Midbrain (tissue), 1 donor: ENCODE results near the gene MFSD6.

Experiments
- DNase-seq: peaks from one replicate; lab custom pipeline; 2025; lab: John Stamatoyannopoulos, UW

MFSD6 gene

DNA sequence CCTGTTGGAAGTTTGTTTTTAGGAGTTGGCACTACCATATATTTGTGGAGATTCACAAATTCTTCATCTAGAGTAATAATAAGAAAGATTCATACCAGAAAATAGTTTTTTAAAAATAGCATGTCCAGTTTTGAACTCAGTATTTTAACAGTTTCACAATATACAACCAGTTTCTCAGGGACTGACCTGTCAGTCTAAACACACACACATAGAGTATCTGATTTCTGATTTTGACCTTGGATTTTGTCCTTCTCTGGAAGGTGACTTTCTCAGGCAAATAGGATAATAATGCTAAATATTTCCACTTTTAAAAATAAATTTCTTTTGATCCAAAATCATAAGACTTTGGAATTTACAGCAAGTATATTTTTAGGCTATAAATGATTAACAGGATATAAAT lies 32.0 kb downstream of the MFSD6 start:
- no peak for DNase-seq

DNA sequence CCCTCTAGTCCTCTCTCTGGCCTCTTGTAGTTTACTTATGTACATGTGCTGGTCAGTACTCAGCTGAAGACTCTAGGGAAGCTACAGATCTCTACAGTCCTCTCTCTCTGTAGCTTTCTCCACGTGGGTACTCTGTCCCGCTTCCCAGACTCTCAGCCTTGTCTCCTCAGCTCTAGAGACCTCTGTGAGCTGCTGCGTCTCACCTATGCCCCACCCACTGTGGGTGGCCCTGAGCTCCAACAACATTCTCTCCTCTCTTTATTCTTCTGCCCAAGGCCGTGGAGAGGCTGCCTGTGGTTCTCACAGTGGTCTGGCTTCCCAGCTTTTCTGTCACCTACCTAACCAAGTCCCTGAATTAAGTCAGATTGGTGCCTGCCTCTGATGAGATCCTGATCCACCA lies 33.4 kb downstream of the MFSD6 start:
- DNase-seq = no peak

DNA sequence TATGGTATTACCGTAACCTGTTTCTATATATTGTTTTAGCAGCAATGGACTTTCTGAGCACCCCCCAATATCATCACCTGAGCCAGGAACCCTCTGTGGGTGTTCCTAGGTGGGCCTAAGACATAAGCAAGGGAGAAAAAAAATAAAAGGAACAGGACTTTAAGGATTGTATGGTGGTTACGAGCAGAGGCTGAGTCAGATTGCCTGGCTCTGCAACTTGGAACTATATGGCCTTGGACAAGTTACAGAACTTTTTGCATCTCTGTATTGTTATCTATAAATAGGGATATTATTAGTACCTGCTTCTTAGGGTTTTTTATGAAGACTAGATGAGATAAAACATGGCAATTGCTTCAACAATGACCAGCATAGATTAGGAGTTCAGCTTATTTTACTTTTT lies 34.9 kb downstream of the MFSD6 start:
- no peak for DNase-seq

DNA sequence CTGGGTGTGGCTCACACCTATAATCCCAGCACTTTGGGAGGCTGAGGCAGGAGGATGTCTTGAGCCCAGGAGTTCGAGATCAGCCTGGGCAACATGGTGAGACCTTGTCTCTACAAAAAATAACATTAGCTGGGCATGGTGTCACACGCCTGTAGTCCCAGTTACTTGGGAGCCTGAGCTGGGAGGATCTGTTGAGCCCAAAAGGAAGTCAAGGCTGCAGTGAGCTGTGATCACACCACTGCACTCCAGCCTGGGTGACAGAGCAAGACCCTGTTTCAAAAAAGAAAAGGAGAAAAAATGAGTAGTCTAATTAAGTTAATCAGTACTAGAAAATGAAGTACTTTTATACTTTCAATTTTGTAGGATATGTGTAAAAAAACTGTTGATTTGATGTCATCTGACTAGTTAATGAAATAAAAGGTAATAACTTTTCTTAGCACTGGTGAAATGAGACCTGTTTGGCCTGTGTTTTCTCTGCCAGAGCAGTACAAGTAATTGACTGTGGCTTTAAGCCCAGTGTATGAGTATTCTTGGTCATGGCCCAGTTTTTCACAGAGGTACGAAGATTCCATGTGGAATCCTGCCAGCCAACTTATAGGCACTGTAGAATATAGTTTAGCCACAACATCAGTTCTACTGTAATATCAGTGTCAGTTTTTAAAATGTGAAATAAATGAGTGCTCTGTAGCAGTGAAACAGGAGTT lies 35.8 kb downstream of the MFSD6 start:
- peak; percentile 19 for DNase-seq

DNA sequence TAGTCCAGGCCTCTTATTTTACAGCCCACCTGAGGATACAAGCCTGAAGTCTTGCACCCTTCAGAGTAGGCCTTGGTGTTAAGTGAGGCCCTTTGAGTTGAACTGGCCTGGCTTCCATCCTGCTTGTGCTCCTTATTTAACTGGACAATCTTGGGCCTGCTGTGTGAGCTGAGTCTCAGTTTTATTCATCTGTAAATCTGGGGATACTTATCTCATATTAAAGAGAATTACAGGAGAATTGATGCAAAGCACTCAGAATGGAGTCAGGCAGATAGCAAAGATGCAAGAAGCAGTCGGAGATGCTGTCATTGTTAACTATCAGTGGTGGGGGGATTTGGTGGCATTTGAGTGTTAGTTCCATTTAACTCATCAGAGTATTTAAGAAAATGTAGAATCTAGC lies 36.8 kb downstream of the MFSD6 start:
- DNase-seq = no peak

DNA sequence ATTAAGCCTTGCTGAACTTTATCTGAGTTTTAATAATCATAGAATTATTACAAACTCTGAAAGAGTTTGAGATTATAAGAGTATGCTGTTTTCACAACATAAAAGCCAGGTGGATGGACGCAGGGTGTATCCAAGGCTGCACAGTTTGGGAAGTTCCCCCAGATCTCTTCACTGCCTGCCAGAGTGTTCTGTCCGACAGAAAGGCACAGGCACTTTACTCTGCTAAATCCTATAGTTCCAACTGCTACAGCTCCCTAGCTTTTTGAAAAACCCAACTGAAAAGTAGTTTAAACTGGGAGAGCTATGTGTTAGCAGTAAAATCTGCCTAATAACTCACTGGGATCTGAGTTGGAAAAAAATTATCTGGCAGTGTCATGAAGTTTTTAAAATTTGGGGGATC lies 38.0 kb downstream of the MFSD6 start:
- peak; percentile 35 for DNase-seq

DNA sequence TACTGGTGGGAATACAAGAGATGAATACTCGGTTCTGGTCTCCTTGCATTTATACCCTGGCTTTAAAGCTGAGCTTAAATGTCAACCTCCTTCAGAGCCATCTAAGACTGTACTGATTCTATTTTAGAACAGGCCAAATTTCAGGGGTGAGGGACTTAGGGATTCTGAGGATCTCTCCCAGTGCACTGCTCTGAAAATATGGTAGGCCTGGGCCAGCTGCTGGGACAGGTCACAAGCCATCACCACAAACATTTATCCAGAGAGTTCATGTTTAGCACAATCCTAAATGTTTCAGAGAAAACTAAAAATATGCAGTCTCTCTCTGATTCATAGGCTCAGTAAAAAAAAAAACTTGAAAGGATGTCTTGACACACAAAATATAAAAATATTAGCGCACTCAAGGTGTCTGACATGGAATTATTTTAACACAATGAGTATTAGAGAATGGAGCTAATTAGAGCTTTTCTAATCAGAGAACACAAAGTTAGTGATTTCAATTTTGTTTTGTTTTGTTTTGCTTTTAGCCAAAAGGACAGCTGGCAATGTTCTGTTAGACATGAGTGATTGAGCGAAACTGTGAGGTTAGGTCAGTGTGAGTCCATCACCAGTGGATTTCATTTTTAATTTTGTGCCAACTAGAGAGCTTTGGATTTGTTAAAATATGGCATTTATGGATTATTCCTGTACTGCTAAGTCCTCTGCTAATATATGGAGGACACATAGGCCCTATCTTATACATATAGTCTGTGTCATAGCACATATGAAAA lies 38.8 kb downstream of the MFSD6 start:
- peak; percentile 54 for DNase-seq

DNA sequence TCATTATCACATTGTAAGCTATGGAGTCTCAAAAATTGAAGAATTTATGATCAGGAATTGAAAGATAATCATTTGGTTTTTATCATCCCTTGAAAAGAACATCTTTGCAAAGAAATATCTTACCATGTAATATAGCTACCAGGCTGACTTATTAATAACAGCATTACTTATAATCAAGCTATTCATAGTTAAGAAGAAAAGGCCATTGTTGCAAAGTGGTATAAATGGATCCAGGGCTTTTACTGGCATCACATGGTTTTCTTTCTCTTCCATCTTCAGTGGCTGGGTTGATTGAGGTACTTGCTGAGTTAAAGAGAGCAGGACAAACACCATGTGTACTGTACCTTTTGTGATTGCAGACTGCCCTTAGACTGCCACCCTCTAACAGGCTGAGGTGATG lies 39.6 kb downstream of the MFSD6 start:
- peak; percentile 31 for DNase-seq

DNA sequence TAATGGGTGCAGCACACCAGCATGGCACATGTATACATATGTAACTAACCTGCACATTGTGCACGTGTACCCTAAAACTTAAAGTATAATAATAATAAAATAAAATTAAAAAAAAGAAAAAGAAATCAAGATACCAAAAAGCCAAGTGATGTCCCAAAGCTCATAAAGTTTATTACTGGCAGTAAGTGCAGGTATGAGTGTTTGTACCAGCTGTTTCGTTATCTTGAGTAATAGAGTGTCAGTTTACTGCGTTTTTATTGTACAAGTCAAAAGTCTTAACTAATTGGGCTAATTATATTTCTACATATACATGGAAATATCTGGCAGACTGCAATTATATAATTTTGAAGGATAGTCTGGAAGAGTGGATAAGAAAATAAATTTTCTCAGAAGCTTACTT lies 41.8 kb downstream of the MFSD6 start:
- no peak for DNase-seq

DNA sequence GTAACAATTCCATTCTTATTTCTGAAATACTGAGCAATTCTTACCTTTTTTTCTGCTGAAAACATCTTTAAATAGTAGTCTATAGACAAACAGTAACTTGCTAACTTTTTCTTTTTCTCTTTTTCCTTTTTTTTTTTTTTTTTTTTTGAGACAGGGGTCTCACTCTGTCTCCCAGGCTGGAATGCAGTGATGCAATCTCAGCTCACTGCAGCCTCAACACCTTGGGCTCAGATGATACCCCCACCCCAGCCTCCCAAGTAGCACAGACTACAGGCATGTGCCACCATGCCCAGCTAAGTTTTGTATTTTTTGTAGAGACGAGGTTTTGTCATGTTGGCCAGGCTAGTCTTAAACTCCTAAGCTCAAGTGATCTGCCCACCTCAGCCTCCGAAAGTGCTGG lies 42.2 kb downstream of the MFSD6 start:
- no peak for DNase-seq

DNA sequence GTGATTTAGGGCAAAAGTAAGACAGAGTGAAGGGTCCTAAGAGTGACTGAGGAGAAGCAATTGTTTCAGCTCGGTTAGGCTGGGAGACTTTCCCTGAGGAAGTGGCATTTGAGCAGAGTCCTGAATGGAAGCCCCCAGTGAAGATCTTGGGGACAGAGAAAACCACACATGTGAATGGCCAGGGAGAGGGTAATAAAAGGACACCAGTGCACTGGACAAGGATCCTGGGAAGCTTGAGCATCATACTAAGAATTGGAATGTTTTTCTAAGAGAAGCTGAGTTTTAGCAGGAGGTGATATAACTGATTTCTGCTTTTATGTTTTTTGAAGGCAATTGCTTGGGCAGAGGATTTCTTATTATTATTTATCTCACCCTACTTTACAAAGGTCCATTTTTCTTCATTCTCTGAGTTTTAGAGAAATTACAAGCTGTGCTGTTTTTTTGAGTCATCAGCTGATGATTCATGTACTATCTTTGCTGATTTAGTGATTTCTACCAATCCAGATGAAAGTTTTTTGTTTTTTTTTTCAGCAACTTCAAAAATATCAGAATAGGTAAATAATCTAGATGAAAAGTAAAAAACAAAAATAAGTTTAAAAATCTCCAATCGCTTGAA lies 43.5 kb downstream of the MFSD6 start:
- no peak for DNase-seq

DNA sequence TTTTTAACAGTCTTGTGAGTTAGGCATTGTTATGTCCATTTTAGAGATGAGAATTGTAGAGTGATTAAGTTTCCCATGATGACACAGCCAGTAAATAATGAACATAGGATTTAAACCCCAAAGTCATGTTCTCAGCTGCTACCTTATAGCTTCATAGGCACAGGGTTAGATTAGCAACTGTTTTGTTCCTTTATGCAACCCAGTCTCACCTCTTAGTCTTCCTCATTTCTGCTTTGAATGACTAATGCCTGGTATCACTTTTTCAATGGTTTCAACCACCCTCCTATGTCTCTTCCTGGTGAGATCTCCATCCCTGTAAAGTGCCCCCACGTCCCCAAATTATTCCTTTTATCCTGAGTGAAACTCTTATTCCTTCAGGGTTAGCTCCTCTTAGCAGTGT lies 44.3 kb downstream of the MFSD6 start:
- no peak for DNase-seq

DNA sequence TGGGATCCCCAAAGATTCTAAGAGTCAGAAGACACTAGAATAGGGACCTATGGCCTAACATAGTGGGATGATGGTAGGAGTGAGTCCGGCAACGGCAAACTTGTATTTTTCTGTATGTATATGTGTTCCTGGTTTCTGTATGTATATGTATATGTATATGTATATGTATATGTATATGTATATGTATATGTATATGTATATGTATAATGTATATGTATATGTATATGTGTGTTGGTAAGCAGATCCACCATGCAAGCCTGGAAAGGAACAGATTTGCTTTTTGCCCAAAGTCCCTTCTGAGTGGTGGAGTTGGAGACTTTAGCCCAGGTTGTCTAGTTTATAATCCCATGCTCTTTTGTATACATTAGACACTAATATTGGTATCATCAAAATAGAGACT lies 46.6 kb downstream of the MFSD6 start:
- DNase-seq = no peak

DNA sequence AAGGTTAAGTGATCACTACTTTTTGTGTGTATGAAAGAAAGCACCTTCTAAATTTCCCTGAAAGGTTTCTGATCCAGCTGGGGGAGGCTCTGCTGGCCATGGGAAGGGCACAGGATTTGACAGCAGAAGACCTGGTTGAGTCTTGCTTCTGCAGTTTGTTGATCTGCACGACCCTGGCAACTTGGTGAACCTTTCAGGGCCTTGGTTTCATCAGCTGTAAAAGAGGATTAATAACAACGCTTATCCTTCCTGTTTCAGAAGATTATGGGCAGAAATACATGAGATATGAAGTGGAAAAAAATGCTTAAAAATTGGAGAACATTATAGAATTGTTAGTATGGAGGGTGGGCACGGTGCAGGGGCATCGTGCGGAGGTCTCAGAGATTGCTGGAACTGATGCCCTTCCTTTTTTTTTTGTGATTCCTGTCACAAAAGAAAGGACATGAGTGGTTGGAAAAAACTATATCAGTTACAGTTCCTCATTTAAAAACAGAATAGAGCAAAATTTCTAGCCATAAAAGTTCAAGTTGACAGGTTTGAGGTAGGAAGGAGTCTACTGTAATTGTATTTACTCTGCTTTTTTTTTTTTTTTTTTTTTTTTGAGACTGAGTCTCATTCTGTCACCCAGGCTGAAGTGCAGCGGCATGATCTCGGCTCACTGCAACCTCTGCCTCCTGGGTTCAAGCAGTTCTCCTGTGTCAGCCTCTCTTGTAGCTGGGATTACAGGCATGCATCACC lies 47.4 kb downstream of the MFSD6 start:
- DNase-seq = no peak

DNA sequence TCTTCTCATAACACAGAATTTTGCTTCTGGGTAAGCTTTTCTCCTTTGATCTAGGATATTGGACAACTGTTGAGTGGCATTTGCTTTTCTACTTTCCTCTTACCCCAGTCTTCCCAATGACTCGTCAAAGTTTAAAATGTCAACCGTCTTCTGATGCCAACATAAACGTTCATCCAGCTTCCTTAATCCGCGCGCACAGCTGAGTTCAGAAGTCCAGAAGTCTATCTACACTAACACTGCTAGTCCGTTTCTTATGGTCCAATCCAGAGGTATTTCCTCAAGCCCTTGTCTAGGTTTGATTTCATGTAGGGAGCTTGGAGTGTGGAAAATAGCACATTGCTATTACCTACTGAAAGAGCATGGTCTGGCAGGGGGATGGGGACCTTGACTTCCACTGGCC lies 48.7 kb downstream of the MFSD6 start:
- DNase-seq = no peak

DNA sequence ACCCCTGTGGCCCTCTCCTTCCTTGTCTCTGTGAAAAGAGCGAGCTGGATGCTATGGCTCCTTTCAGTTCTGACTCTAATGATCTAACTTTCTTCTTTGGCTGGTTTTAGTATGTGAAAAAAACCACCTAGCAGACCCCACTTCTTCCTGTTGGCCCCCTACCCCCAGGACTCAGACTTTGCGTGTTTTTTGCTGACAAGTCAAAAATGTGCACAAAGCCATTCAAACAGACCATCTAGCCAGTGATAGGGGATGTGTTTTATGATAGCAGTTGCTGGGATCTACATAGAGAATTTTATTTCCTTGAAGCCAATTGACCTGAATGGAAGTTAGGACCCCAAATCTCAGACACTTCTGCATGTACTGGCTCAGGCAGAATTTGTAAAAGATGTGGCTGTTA lies 49.1 kb downstream of the MFSD6 start:
- DNase-seq = no peak

DNA sequence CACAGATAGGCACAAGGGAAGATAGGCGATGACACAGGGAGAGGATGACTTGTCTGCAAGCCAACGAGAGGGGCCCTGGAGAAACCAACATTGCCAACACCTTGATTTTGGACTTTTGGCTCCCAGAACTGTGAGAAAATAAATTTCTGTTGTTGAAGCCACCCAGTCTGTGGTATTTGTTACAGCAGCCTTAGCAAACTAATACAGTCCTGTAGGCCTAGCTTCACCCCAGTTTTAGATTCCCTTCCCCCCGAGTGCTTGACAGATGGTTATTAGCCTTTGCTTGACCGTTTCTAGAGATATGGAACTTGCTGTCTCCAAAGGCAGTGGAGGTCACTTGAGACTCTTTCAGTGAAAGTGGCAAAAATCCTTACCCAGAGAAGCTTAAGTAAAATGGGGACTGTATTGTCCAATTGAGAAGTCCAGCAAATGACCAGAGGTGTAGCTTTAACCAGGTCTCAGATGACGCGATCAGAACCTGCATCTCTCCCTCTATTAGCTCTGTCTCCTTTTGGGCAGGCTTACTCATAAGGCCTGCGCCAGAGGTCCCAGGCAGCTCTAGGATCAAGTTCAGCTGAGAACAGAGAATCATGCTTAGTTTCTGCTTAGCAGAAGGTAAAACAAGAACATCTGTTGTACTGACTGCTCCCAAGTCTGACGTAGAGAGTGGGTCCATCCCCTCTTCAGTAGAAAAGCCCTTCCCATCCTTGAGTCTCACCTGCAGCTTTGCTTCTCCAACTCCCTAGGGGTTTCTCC lies 50.4 kb downstream of the MFSD6 start:
- no peak for DNase-seq

DNA sequence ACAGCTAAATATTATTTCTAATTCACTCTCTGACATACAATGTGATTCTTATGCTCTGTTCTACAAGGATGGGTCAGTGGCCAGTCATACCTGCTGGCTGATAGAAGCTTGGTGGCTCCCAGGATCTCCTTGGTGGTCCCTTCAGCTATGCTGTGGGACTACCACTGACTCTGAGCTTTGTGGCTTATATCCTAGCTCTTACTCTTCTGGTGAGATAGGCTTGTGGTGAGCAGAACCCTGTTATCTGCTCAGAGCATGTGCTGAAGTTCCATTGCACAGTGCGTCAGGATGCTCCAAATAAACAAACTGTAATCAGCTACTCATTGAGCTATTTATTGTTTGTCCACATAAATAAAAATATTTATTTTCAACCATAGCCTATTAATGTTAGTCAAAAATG lies 51.7 kb downstream of the MFSD6 start:
- DNase-seq = no peak

DNA sequence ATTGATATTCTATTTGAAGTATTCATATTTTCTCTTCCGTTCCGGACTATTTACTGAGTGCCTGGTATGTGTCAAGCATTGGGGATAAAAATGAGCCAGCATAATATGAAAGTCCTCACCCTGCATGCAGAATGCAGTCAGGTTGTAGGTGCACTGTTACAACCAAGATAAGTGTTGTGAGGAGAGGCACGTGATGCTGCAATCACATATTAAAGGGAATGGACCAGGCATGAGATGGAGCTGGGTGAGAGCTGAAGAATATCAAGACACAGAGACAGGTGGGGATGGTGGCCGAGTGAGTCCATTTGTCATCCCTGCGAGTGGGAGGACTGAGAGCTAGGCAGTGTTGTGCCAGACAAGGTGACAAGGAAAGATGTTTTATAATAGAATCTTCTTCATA lies 52.3 kb downstream of the MFSD6 start:
- no peak for DNase-seq

DNA sequence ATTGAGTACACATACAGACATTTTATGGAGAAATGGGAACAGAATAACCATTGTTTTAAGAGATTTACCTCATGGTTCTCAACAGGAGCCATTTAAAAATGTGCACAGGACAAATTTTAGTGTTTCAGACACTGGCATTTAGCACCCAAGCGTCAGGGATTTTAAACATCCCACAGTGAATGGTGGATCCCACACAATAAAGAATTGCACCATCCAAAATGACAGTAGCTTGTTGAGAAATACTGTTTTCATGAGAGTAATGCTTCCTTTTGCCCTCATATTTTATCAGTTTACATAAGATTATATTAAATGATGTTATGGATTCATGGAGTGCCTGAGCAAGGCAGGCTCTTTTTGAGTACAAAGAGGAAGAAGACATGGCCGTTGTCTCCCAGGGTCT lies 54.0 kb downstream of the MFSD6 start:
- no peak for DNase-seq

DNA sequence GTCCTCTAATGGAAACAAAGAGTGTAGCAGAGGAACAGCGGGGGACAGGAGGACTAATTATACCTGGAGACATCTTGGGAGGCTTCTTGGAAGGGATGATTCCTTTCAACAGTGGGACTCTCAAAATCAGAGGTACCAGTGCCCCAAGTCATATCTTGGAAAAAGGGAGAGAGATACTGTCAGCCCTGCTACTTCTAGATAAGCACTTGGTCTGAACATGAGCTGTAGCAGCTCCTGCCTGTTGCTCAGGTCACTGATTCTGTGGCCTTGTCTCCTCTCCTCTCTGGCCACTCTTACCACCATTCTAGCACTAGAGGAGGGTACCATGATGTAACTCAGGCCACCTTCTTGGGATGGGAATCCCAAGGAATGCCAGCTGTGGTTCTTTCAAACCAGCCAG lies 54.5 kb downstream of the MFSD6 start:
- no peak for DNase-seq

DNA sequence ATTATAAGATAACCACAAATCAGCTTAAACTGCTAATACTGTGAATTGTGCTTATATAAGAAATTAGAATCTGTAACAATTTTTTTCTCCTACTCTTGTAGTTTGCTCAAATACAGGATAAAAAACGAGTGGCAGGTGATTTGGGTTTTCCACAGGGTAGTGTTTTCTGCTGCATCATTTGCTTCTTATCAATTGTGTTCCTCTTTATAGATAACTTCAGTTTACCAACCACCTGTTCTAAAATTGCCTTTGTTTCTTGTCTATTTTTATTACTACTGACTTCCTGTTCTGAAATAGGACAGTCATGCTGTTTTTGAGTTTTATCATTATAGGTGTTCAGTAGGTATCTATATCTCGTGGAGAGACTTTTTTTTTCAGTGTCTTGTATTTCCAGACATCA lies 56.9 kb downstream of the MFSD6 start:
- DNase-seq = no peak
